ENCODE data around the gene ECE1.
"Not testable (repeated sequence)": the region's sequence is repeated elsewhere in the genome, so short reads cannot be mapped to it uniquely, and the experiment has no call there.

ECE1 gene

DNA sequence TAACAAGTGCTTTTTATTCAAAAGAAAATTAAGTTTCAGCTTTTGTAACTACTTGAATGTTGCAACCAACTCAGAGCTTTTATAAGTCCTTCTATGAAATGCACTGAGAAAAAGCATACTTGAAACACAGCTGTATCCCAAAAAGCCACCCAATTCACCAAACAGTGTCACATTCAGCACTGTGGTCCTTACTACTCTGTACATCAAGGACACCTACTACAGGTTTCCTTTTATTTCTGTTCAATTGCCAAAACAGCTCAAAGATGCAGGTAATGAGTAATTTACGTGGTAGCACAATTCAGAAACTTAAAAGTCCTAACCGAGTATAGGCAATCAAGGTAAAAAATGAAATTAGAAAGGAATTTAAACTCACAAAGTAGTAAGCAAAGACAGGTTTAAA is 116.0 kb downstream of the ECE1 start:
- TF ChIP-seq EZH2phosphoT487 (IDR thresholded peaks at IDR 0.05; ENCODE audit: borderline replicate concordance): no peak
- TF ChIP-seq, protein P1, sequence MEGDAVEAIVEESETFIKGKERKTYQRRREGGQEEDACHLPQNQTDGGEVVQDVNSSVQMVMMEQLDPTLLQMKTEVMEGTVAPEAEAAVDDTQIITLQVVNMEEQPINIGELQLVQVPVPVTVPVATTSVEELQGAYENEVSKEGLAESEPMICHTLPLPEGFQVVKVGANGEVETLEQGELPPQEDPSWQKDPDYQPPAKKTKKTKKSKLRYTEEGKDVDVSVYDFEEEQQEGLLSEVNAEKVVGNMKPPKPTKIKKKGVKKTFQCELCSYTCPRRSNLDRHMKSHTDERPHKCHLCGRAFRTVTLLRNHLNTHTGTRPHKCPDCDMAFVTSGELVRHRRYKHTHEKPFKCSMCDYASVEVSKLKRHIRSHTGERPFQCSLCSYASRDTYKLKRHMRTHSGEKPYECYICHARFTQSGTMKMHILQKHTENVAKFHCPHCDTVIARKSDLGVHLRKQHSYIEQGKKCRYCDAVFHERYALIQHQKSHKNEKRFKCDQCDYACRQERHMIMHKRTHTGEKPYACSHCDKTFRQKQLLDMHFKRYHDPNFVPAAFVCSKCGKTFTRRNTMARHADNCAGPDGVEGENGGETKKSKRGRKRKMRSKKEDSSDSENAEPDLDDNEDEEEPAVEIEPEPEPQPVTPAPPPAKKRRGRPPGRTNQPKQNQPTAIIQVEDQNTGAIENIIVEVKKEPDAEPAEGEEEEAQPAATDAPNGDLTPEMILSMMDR (conservative IDR thresholded peaks at IDR 0.05; ENCODE audit: low read length): no peak
- Histone ChIP-seq H3K4me1 (ENCODE audit: insufficient read depth, low read length, poor library complexity, severe bottlenecking) (peaks cover 30% of the 10 kb centered on the region), H2AFZ (ENCODE audit: low read length) (no peak overlapping the region), H3K9me3 (ENCODE audit: insufficient read depth, low read depth, low read length) (no peaks in the 10 kb centered on the region), H3K4me2 (ENCODE audit: low read depth, low read length, poor library complexity, severe bottlenecking) (peak overlapping the region; percentile 75), H3K79me2 (ENCODE audit: insufficient read depth, low read length) (peaks cover 59% of the 10 kb centered on the region), H4K20me1 (ENCODE audit: insufficient read depth, low read length, poor library complexity, severe bottlenecking) (peaks cover 39% of the 10 kb centered on the region), H3K36me3 (ENCODE audit: insufficient read depth, low read length) (no peaks in the 10 kb centered on the region), H3K27me3 (ENCODE audit: insufficient read depth, low read length, poor library complexity, severe bottlenecking) (peaks cover 4% of the 10 kb centered on the region), H3K4me3 (ENCODE audit: low read length, poor library complexity, severe bottlenecking) (peak overlapping the region; percentile 91), H3K9ac (ENCODE audit: low read depth, low read length, poor library complexity, severe bottlenecking) (peak overlapping the region; percentile 74), H3F3A (ENCODE audit: low read depth) (no peaks in the 10 kb centered on the region), H3K9me2 (replicated peaks; ENCODE audit: low read depth, low read length) (no peaks in the 10 kb centered on the region)

DNA sequence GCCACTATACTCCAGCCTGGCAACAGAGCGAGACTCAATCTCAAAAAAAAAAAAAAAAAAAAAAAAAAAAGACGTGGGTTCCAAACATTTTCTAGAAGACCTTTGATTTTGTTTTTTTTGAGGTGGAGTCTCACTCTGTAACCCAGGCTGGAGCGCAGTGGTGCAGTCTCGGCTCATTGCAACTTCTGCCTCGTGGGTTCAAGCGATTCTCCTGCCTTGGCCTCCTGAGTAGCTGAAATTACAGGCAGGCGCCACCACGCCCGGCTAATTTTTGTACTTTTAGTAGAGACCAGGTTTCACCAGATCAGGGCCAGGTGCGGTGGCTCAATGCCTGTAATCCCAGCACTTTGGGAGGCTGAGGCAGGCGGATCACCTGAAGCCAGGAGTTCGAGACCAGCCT is 117.2 kb downstream of the ECE1 start:
- not testable (repeated sequence) for H3K9ac ChIP-seq (ENCODE audit: low read depth, low read length, poor library complexity, severe bottlenecking); H2AFZ ChIP-seq (ENCODE audit: low read length); H3K27me3 ChIP-seq (ENCODE audit: insufficient read depth, low read length, poor library complexity, severe bottlenecking); H3K36me3 ChIP-seq (ENCODE audit: insufficient read depth, low read length); H3K9me2 ChIP-seq (replicated peaks; ENCODE audit: low read depth, low read length); H3F3A ChIP-seq (ENCODE audit: low read depth); H3K4me3 ChIP-seq (ENCODE audit: low read length, poor library complexity, severe bottlenecking); H3K4me2 ChIP-seq (ENCODE audit: low read depth, low read length, poor library complexity, severe bottlenecking); H3K9me3 ChIP-seq (ENCODE audit: insufficient read depth, low read depth, low read length)
- H4K20me1 ChIP-seq (ENCODE audit: insufficient read depth, low read length, poor library complexity, severe bottlenecking): peaks cover 39% of the 10 kb centered on the region
- peaks cover 67% of the 10 kb centered on the region for H3K79me2 ChIP-seq (ENCODE audit: insufficient read depth, low read length)
- peaks cover 30% of the 10 kb centered on the region for H3K4me1 ChIP-seq (ENCODE audit: insufficient read depth, low read length, poor library complexity, severe bottlenecking)

DNA sequence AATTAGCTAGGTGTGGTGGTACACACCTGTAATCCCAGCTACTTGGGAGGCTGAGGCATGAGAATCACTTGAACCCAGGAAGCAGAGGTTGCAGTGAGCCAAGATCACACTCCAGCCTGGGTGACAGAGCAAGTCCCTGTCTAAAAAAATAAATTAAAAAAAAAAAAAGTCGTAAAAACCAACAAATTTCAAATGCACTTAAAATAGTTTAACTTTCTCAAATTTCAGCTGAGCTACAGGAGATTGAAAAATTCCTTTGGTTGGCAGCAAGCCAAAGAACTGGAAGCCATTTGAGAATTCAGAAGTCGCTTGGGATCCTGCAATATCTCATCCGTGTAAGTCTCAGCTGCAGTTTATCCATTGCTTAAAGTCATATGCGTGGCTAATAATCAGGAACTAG is 119.4 kb downstream of the ECE1 start:
- not testable (repeated sequence) for H3F3A ChIP-seq (ENCODE audit: low read depth); H3K27me3 ChIP-seq (ENCODE audit: insufficient read depth, low read length, poor library complexity, severe bottlenecking); H3K9me2 ChIP-seq (replicated peaks; ENCODE audit: low read depth, low read length); H3K4me3 ChIP-seq (ENCODE audit: low read length, poor library complexity, severe bottlenecking); H3K9ac ChIP-seq (ENCODE audit: low read depth, low read length, poor library complexity, severe bottlenecking); H2AFZ ChIP-seq (ENCODE audit: low read length); H3K9me3 ChIP-seq (ENCODE audit: insufficient read depth, low read depth, low read length); H3K36me3 ChIP-seq (ENCODE audit: insufficient read depth, low read length)
- H3K79me2 ChIP-seq (ENCODE audit: insufficient read depth, low read length): peaks cover 80% of the 10 kb centered on the region
- H3K4me2 ChIP-seq (ENCODE audit: low read depth, low read length, poor library complexity, severe bottlenecking): peak overlapping the region; percentile 50
- peaks cover 28% of the 10 kb centered on the region for H3K4me1 ChIP-seq (ENCODE audit: insufficient read depth, low read length, poor library complexity, severe bottlenecking)
- peaks cover 39% of the 10 kb centered on the region for H4K20me1 ChIP-seq (ENCODE audit: insufficient read depth, low read length, poor library complexity, severe bottlenecking)

DNA sequence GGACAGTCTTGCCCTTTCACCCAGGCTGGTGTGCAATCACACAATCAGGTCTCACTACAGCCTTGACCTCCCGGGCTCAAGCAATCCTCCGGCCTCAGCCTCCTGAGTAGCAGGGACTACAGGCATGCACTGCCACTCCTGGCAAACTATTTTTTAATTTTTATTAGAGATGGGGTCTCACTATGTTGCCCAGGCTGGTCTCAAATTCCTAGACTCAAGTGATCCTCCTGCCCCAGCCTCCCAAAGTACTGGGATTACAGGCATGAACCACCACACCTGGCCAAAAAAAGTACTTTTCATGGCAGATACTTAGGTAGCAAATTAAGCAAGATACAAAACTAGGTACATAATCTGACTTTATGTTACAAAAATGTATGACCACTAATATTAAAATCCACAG is 121.8 kb downstream of the ECE1 start:
- H3K9ac ChIP-seq (ENCODE audit: low read depth, low read length, poor library complexity, severe bottlenecking): no peak overlapping the region
- peaks cover 32% of the 10 kb centered on the region for H4K20me1 ChIP-seq (ENCODE audit: insufficient read depth, low read length, poor library complexity, severe bottlenecking)
- no peaks in the 10 kb centered on the region for H3K9me3 ChIP-seq (ENCODE audit: insufficient read depth, low read depth, low read length)
- H3K36me3 ChIP-seq (ENCODE audit: insufficient read depth, low read length): no peaks in the 10 kb centered on the region; the same call in 1 of the 2 replicates
- H3K9me2 ChIP-seq (replicated peaks; ENCODE audit: low read depth, low read length): no peaks in the 10 kb centered on the region
- H3K4me2 ChIP-seq (ENCODE audit: low read depth, low read length, poor library complexity, severe bottlenecking): no peak overlapping the region
- H3K79me2 ChIP-seq (ENCODE audit: insufficient read depth, low read length): peaks cover 79% of the 10 kb centered on the region
- no peaks in the 10 kb centered on the region for H3K27me3 ChIP-seq (ENCODE audit: insufficient read depth, low read length, poor library complexity, severe bottlenecking)
- TF ChIP-seq, protein P1 (conservative IDR thresholded peaks at IDR 0.05; ENCODE audit: low read length): no peak
- TF ChIP-seq EZH2phosphoT487 (IDR thresholded peaks at IDR 0.05; ENCODE audit: borderline replicate concordance): no peak
- H3F3A ChIP-seq (ENCODE audit: low read depth): no peaks in the 10 kb centered on the region
- no peak overlapping the region for H3K4me3 ChIP-seq (ENCODE audit: low read length, poor library complexity, severe bottlenecking)
- H3K4me1 ChIP-seq (ENCODE audit: insufficient read depth, low read length, poor library complexity, severe bottlenecking): peaks cover 18% of the 10 kb centered on the region
- H2AFZ ChIP-seq (ENCODE audit: low read length): no peak overlapping the region
